ENCODE results near the gene TMA7. TPM values are rescaled to one million over a fixed set of nuclear protein-coding genes. Genes with fewer than 3 reads are reported as not detected.

The TMA7 gene
- total RNA-seq, 1 donor from 2014 or later = 268 TPM

GRCh38 chr3:48410205-48411040 is 29.6 kb upstream of the TMA7 start:
- H3K27me3 Mint-ChIP-seq = no peaks in the 10 kb centered on the region
- no peaks in the 10 kb centered on the region for H3K4me1 Mint-ChIP-seq (ENCODE audit: unreplicated experiment)
- no peak for TF ChIP-seq CTCF (conservative IDR thresholded peaks at IDR 0.05)
- H3K36me3 Mint-ChIP-seq = peaks cover 20% of the 10 kb centered on the region
- H3K9me3 Mint-ChIP-seq = no peaks in the 10 kb centered on the region
- no peak overlapping the region for H3K27ac Mint-ChIP-seq
- H3K4me3 Mint-ChIP-seq = no peak overlapping the region
- peak; percentile 50 for DNase-seq (ENCODE audit: extremely low spot score, unreplicated experiment)

GRCh38 chr3:48411041-48411588 is 28.9 kb upstream of the TMA7 start:
- H3K36me3 Mint-ChIP-seq = peaks cover 18% of the 10 kb centered on the region
- H3K27me3 Mint-ChIP-seq = no peaks in the 10 kb centered on the region
- H3K4me1 Mint-ChIP-seq (ENCODE audit: unreplicated experiment) = no peaks in the 10 kb centered on the region
- no peak overlapping the region for H3K4me3 Mint-ChIP-seq
- H3K27ac Mint-ChIP-seq = no peak overlapping the region
- no peak for TF ChIP-seq CTCF (conservative IDR thresholded peaks at IDR 0.05)
- H3K9me3 Mint-ChIP-seq = no peaks in the 10 kb centered on the region
- DNase-seq (ENCODE audit: extremely low spot score, unreplicated experiment) = peak; percentile 43

- H3K27ac Mint-ChIP-seq = no peak overlapping the region
- no peak for TF ChIP-seq CTCF (conservative IDR thresholded peaks at IDR 0.05)
- no peaks in the 10 kb centered on the region for H3K9me3 Mint-ChIP-seq
- no peak for DNase-seq (ENCODE audit: extremely low spot score, unreplicated experiment)
- H3K27me3 Mint-ChIP-seq = no peaks in the 10 kb centered on the region
- H3K36me3 Mint-ChIP-seq = peaks cover 16% of the 10 kb centered on the region
- no peak overlapping the region for H3K4me3 Mint-ChIP-seq
- H3K4me1 Mint-ChIP-seq (ENCODE audit: unreplicated experiment) = no peaks in the 10 kb centered on the region
These were observed 28.3 kb upstream of the TMA7 start for GRCh38 chr3:48411606-48412374.

- no peak overlapping the region for H3K4me3 Mint-ChIP-seq
- no peaks in the 10 kb centered on the region for H3K27me3 Mint-ChIP-seq
- peaks cover 13% of the 10 kb centered on the region for H3K36me3 Mint-ChIP-seq
- TF ChIP-seq CTCF (conservative IDR thresholded peaks at IDR 0.05) = no peak
- H3K9me3 Mint-ChIP-seq = no peaks in the 10 kb centered on the region
- DNase-seq (ENCODE audit: extremely low spot score, unreplicated experiment) = no peak
- no peaks in the 10 kb centered on the region for H3K4me1 Mint-ChIP-seq (ENCODE audit: unreplicated experiment)
- peak overlapping the region; percentile 63 for H3K27ac Mint-ChIP-seq
These were observed 27.6 kb upstream of the TMA7 start for GRCh38 chr3:48412375-48413001.

GRCh38 chr3:48413086-48413485 is 27.0 kb upstream of the TMA7 start:
- Mint-ChIP-seq H3K27me3 (no peaks in the 10 kb centered on the region), H3K36me3 (peaks cover 13% of the 10 kb centered on the region), H3K9me3 (no peaks in the 10 kb centered on the region), H3K27ac (peak overlapping the region; percentile 63), H3K4me1 (ENCODE audit: unreplicated experiment) (no peaks in the 10 kb centered on the region), H3K4me3 (peak overlapping the region; percentile 34)
- no peak for TF ChIP-seq CTCF (conservative IDR thresholded peaks at IDR 0.05)
- DNase-seq (ENCODE audit: extremely low spot score, unreplicated experiment) = no peak

Data from type B pancreatic cell (in vitro differentiated cells).